Measurements from ENCODE around the gene PPFIA2.

Gene PPFIA2

GRCh38 chr12:81261508-81262207, 497.5 kb downstream of the PPFIA2 start:
- no peak for DNase-seq (ENCODE audit: low read depth)

DNA sequence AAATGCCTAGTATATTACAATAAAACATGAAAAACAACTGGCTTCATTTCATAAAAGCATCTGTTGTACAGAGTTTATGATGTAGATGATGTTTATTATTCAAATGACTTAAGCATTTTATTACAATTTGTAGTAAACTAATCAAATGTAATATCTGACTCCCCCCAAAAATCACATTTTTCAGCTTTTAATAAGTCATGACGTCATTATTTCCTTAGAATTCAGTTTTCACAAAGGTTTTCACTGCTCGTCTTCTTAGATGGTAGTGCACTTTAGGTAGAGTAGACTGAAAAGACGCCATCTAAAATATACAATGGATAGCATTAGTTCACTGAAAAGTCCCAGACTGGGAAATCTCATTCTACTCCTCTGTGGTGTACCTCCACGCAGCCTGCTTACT, 499.8 kb downstream of the PPFIA2 start:
- DNase-seq (ENCODE audit: low read depth) = no peak

GRCh38 chr12:81257947-81258551, 501.1 kb downstream of the PPFIA2 start:
- DNase-seq (ENCODE audit: low read depth) = peak; percentile 32

DNA sequence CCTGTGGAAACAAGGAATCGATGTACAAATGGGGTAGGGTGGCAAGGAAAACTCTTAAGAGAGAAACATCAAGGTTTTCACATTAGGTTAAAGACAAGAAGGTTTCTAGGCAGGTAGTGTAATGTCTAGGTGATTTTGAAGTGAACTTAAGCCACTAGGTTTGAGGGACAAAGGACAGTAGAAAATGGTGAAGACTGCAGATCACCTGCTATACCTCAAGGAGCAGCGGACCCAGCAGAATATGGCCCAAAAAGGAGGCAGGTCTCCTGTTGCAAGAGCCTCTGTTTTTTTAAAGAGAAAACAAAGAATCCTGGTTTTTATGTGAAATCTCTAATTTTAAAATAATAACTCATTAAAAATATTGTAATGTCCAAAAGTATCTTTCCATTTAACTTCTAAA, 503.2 kb downstream of the PPFIA2 start:
- DNase-seq (ENCODE audit: low read depth) = no peak

- no peak for DNase-seq (ENCODE audit: low read depth)
Observed at GRCh38 chr12:81255456-81255855, 503.7 kb downstream of the PPFIA2 start.

GRCh38 chr12:81253360-81253759, 505.8 kb downstream of the PPFIA2 start:
- DNase-seq (ENCODE audit: low read depth) = no peak

DNA sequence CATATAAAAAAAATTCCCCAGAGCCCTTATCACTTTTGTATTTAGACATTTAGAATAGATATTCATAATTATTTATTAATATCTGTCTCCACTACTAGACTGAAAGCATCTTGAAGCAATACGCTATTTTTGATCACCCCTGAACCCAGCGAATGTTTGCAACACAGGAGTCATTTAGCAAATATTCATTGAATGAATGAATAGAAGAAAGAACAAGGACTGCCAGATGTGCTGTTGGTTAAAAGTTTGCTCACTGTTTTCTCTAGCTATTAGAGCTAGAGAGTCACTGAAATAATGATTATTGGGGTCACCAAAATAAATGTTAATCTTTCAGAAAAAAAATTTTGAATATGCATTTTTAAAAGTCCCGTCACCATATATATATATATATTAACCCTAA, 506.9 kb downstream of the PPFIA2 start:
- DNase-seq (ENCODE audit: low read depth) = no peak

GRCh38 chr12:81249976-81250375, 509.2 kb downstream of the PPFIA2 start:
- no peak for DNase-seq (ENCODE audit: low read depth)

DNA sequence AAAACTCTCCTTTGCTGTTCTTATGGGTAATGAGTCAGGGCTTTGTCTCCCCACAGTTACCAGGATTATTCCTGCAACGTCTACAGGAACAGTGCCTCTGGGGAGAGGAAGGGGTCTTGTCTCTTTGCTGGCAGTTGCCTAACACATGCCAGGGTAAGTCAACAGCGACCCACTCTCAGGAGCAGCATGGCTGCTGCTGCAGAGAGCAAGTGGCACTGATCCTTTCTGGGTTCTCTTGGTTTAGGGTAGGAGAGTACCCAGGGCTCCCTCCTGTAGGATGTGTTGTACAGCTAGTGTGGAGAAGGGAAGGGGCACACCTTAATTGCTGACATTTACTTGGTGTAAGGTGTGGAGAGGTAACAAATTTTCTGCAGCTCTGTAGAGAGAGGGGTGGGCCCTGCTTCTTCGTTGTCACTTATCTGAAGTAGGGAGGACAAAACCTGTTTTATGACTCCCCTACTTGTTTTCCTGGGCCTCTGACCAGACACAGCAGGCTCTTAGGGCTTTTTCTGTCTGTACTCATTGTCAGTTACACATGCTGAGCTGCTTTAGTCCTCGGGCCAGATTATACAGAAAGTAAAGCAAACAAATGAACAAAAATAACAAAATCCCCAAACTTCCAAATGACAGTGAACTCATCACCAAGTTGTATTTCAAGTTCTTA, 513.1 kb downstream of the PPFIA2 start:
- no peak for DNase-seq (ENCODE audit: low read depth)

- DNase-seq (ENCODE audit: low read depth) = no peak
Observed at GRCh38 chr12:81245458-81245857, 513.7 kb downstream of the PPFIA2 start.

- no peak for DNase-seq (ENCODE audit: low read depth)
Observed at GRCh38 chr12:81231574-81232368, 527.4 kb downstream of the PPFIA2 start.

DNA sequence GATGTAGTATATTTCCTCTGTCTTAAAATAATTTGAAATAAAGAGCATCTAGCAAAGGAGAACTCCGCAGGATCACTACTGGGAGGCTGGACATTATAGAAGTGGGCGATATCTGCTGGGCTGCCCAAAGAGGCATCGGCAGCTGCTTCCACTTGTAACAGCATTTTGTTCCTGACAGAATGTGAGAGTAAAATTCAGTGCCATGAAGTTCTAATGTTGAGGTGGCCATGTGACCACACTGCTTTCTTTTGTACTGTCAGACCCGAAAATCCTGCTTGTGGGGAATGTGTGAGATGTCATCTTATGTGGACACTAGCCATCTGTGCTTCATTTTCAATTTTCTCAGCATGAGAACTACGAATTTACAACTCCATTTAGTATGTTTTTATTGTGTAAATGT, 529.4 kb downstream of the PPFIA2 start:
- no peak for DNase-seq (ENCODE audit: low read depth)

- DNase-seq (ENCODE audit: low read depth) = no peak
Observed at GRCh38 chr12:81224626-81225025, 534.5 kb downstream of the PPFIA2 start.

DNA sequence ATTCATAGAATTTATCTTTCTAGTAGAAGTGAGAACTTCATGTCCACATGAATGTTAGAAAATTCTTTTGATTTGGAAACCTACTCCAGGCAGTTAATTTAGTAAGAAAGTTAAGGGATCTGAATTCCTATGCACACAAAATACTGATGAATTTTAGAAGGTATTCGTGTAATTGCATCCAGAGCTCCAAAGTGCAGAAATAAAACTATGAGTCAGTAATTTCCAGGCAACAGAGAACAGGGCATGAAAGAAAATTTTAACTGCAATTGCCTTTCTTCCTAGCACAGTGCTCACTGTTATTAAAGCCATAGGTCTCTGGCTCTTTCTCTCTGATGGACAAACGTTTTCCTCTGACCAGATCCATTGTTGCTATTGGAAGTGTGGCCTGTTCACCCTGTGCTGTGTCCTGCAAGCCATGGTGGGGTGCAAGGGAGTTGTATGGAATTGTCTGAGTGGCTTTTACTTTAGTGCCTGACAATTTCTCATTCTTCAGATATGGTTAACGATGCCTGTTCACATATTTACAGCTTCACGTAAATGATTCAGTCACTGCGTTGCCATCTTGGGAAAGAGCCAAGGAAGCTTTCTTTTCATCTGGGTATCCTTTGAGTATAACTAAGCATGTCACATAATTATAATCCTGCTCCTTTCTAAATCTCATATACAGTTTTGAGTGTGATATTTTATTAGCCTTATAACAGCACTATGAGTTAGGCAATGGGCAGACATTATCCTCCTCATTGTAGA, 536.1 kb downstream of the PPFIA2 start:
- no peak for DNase-seq (ENCODE audit: low read depth)

- no peak for DNase-seq (ENCODE audit: low read depth)
Observed at GRCh38 chr12:81221681-81222080, 537.5 kb downstream of the PPFIA2 start.

DNA sequence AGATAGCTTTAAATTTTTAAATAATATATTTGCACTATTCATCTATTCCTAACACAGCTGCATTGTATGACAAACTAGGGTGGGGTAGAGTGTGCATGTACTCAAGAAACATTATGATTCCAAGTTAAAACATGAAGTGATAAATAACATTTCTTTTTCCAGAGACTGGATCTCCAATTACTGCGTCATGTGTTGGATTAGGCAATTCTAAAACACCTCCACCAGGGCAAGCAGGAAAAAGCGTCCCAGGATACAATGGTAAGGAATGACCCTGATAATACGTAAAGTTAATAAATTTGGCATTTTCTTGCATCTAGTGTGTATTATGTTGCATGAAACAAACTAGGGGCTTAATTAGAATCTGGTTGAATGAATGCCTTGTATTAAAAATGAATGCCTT, 542.4 kb downstream of the PPFIA2 start:
- no peak for DNase-seq (ENCODE audit: low read depth)

GRCh38 chr12:81212996-81213696, 546.0 kb downstream of the PPFIA2 start:
- DNase-seq (ENCODE audit: low read depth) = no peak

GRCh38 chr12:81211306-81211705, 547.8 kb downstream of the PPFIA2 start:
- DNase-seq (ENCODE audit: low read depth) = no peak

- DNase-seq (ENCODE audit: low read depth) = peak; percentile 14
Observed at GRCh38 chr12:81209772-81210225, 549.4 kb downstream of the PPFIA2 start.

DNA sequence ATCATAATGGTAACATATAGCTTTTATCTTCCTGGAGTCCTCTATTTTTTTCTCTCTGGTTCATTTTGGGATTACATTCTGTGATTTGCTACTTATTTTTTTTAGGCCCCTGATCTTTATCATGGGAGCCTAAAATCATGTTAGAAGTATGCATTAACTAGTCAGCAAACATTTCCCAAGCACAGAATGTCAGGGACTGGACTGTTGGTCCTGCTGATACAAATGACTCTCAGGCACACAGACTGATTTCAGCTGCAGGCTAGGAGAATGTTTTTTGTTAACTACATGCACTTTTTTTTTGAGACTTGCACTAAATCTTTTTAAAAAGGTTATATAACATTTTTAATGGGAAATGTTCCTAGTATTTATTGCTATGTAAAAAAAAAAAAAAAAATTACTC, 550.1 kb downstream of the PPFIA2 start:
- DNase-seq (ENCODE audit: low read depth) = peak; percentile 5
